Activated T-cell treated with anti-CD3 and anti-CD28 coated beads, Interleukin-2, amount 50 U/mL, for 4 hours (primary cell): Measurements from ENCODE around the gene NKD1. TPM values are rescaled to one million over a fixed set of nuclear protein-coding genes. Genes with fewer than 3 reads are reported as not detected.

Experiments
- ATAC-seq, 2 donors: fragments of 200-7000 bp; cut with Tn5 transposase; one replicate each; pipeline ENCODE4 v1.10.0; 2021
- DNase-seq: peaks from one replicate; pipeline ENCODE4 v3.0.0-alpha.2; 2020
- H3K27me3 Mint-ChIP-seq: one replicate; pipeline ENCODE4 v1.8.0; 2021; ENCODE audit warnings: low read depth, mixed read lengths
- H3K36me3 Mint-ChIP-seq: one replicate; pipeline ENCODE4 v1.8.0; 2022; ENCODE audit warnings: mixed read lengths; ENCODE audit not compliant: insufficient read depth
- H3K4me1 Mint-ChIP-seq: one replicate; pipeline ENCODE4 v1.8.0; 2021; ENCODE audit warnings: low read depth, mixed read lengths
- H3K4me3 Mint-ChIP-seq: one replicate; pipeline ENCODE4 v1.8.0; 2021; ENCODE audit warnings: mild to moderate bottlenecking, moderate library complexity, mixed read lengths
- H3K9me3 Mint-ChIP-seq: one replicate; pipeline ENCODE4 v1.8.0; 2021; ENCODE audit warnings: mixed read lengths
- total RNA-seq, 3 donors: library from RNA; stranded (reverse); gene quantifications; one replicate each; pipeline ENCODE4 v1.2.1, GENCODE V29; 2021

The NKD1 gene
- total RNA-seq, 3 donors from 2014 or later, result 1.2 to 2.8 (median 1.6) TPM

DNA sequence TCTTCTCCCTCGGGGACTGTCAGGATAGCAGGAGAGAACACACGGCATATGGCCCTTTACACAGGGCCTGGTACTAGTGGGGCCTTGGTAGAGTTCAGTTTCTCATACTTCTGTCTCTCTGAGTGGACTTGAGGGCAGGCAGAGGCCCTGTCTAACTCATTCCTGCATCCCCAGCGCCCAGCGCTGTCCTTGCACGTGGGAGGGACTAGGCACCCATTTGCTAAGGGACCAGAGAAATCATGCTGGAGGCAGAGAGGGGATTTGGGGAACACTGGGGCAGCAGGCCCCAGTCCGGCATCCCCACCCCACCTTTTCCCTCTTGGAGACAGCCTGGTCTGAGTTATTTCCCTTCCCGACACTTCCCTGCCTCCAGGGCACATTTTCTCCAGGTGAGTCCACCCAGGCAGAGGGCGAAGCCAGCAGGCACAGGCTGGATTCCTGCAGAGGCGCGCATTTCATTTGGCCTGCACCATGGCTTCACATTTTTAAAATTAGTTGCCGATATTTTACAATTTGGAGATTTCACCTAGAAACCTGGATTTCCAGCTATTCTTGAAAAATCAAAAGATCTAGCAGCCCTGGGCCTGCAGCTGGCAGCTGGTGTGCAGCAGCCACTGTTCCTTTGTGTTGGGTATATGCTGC lies 9.7 kb upstream of the NKD1 start:
- no peaks in the 10 kb centered on the region for H3K36me3 Mint-ChIP-seq
- H3K27me3 Mint-ChIP-seq, result no peaks in the 10 kb centered on the region
- ATAC-seq (no peak), DNase-seq (no peak)
- no peak overlapping the region for H3K4me3 Mint-ChIP-seq
- no peaks in the 10 kb centered on the region for H3K4me1 Mint-ChIP-seq
- peaks cover 5% of the 10 kb centered on the region for H3K9me3 Mint-ChIP-seq

DNA sequence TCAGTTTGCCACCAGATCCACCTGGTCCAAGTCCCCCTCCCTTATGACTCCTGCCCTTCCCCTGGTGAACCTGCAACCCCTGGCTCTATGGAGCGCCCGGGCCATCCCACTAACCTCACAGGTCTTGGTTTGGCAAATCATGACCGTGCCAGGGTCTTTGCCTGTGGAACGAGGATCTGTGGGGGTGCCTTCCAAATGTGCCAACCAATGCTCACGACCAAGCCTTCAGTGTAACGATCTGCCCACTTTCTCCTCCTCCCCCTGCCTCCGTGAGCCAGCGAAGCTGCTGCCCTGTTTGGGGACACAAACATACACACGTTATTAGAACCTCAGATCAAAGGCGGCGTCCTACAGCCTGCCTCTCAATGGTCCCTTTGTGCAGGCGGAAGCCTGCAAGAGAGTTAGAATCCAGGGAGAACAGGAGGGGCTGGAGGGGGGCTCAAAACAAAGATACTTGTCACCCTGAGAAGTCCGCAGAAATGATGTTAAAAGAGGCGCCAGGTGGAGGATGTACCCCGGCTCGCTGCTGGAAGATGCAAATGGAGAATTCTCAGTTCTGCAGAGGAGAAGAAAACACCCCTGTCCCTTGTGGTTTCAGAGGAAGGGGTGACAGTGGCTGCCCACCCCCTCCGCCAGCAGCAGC lies 9.0 kb upstream of the NKD1 start:
- Mint-ChIP-seq H3K27me3 (no peaks in the 10 kb centered on the region), H3K36me3 (no peaks in the 10 kb centered on the region), H3K4me1 (no peaks in the 10 kb centered on the region), H3K4me3 (no peak overlapping the region), H3K9me3 (peaks cover 9% of the 10 kb centered on the region)
- no peak for DNase-seq
- ATAC-seq, result no peak

DNA sequence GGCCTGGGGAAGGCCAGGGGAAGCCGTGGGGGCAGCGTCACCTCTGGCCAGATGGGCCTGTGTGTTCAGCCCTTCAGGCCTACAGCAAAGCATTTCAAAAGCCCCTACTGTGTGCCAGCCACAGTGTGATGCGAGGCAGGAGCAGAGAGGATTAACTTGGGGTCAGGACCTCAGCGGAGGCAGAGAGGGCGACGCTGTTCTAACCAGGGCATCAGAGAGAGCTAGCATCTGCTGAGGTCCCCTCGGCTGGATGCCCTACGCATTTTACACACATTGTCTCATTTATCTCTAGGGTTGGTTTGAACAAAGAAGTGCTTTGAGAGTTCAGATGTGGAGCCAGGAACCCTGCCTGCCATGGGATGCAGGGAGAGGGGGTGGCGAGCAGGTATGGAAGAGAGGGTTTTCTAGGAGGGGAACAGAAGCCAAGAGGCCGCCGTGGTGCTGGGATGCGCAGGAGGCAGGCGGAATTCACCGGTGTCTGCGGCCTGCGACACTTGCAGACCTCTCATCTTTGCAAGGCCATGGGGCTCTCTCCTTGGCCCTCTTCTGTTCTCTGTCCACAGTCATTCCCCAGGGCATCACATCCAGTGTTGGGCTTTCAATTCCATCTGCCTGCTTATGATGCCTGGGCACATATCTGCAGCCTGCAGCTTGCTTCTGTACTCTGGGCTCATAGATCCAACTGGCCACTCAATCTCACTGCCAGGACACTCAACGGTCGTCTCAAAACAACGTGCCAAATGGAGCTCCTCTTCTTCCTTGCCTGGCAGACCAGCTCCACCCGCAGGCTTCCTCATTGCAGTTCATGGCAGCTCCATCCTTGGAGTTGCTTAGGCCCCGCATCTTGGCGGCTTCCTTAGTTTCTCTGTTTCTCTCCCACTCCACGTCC lies 8.1 kb upstream of the NKD1 start:
- H3K4me3 Mint-ChIP-seq, result no peak overlapping the region
- H3K9me3 Mint-ChIP-seq, result peaks cover 9% of the 10 kb centered on the region
- ATAC-seq (no peak), DNase-seq (no peak)
- no peaks in the 10 kb centered on the region for H3K36me3 Mint-ChIP-seq
- H3K4me1 Mint-ChIP-seq, result no peaks in the 10 kb centered on the region
- no peaks in the 10 kb centered on the region for H3K27me3 Mint-ChIP-seq

DNA sequence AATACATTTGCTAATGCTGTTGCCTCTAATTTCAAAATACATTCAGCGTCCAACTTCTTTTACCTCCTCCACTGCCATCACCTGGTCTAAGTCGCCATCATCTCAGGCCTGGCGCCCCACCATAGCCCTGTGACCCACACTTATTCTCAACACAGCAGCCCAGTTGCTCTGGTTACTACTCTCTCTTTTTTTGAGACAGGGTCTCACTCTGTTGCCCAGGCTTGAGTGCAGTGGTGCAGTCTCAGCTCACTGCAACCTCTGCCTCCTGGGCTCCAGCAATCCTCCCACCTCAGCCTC lies 7.5 kb upstream of the NKD1 start:
- Mint-ChIP-seq H3K27me3 (no peaks in the 10 kb centered on the region), H3K4me1 (no peaks in the 10 kb centered on the region), H3K36me3 (no peaks in the 10 kb centered on the region), H3K4me3 (no peak overlapping the region), H3K9me3 (peaks cover 9% of the 10 kb centered on the region)
- no peak for DNase-seq
- no peak for ATAC-seq

DNA sequence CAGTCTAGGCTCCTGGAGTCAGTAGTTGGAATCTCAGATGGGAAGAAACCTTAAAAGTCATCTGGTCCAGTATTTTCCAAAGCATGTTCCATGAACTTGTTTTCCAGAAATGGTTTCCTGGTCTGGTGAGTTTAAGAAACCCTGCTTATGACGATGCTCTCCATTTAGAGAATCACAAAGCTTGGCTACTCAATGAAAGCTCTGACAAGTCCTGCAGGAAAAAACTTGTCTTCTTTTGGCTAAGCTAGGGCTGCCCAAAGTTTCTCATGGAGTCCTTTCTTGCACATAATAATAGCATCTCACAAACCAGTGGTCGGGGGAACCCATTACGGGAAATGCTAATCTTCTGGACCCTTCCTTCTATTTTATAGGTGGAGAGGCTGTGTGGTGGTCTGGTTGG lies 5.5 kb upstream of the NKD1 start:
- Mint-ChIP-seq H3K4me1 (peaks cover 10% of the 10 kb centered on the region), H3K4me3 (no peak overlapping the region), H3K36me3 (no peaks in the 10 kb centered on the region), H3K9me3 (peaks cover 9% of the 10 kb centered on the region), H3K27me3 (no peaks in the 10 kb centered on the region)
- DNase-seq, result no peak
- no peak for ATAC-seq

DNA sequence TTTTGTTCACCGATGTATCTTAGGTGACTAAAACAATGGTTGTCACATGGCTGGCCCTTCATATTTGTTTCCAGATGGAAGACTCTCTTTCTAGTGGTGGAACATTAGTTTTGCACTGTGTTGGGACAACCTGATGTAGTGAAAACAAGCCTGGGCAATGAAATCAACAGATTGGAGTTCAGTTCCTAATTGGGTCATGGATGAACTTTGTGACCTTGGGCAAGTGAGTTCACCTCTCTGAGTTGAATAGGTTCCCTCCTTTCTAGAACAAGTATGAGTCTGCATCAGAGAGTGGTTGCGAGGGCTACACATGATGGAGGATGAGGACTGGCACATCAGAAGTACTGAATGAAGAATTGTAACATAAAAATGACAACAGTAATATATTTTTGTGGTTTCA lies 2.1 kb upstream of the NKD1 start:
- peaks cover 2% of the 10 kb centered on the region for H3K27me3 Mint-ChIP-seq
- H3K36me3 Mint-ChIP-seq, result no peaks in the 10 kb centered on the region
- ATAC-seq (no peak), DNase-seq (no peak)
- peaks cover 9% of the 10 kb centered on the region for H3K9me3 Mint-ChIP-seq
- peaks cover 23% of the 10 kb centered on the region for H3K4me1 Mint-ChIP-seq
- no peak overlapping the region for H3K4me3 Mint-ChIP-seq

DNA sequence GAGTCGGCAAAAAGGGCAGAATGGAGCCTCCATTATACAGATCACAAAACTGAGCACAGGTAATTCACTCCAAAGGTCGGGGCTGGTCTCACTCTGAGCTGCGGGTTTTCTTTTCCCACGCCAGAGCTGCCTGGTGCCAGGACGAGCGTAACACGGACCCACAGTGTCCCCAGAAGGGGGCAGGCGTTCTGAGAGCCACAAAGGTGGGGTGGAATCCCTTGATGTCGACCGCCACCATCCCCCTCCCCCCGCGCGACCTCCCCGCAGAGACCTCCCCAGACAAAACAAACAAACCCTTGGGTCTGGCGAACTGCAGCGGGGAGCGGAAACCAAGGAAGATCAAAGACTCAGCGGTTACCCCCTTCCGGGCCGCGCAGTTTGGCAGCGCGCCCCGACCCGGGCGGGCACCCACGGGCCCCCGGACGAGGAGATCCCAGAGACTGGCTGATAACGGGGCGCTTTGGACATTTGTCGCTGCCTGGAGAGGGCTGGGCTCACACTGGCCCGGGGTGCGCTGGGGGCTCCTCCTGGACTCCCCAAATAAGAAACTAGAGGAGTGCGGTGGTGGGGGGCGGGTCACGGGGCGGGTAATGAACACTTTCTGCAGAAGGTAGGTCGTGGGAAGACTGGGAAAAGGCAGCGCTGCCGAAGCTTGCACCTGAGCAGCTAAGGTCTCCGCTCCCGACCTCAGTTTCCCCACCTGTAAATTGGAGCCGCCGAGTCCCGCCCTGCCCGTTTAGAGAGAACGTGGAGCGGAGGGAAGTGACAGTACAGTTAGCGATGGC lies 664 bp upstream of the NKD1 start:
- peak overlapping the region; percentile 86 for H3K4me3 Mint-ChIP-seq
- H3K27me3 Mint-ChIP-seq, result peaks cover 2% of the 10 kb centered on the region
- DNase-seq (peak; percentile 64), ATAC-seq (peak; percentile 60 to 63)
- H3K4me1 Mint-ChIP-seq, result peaks cover 23% of the 10 kb centered on the region
- H3K36me3 Mint-ChIP-seq, result no peaks in the 10 kb centered on the region
- peaks cover 9% of the 10 kb centered on the region for H3K9me3 Mint-ChIP-seq

DNA sequence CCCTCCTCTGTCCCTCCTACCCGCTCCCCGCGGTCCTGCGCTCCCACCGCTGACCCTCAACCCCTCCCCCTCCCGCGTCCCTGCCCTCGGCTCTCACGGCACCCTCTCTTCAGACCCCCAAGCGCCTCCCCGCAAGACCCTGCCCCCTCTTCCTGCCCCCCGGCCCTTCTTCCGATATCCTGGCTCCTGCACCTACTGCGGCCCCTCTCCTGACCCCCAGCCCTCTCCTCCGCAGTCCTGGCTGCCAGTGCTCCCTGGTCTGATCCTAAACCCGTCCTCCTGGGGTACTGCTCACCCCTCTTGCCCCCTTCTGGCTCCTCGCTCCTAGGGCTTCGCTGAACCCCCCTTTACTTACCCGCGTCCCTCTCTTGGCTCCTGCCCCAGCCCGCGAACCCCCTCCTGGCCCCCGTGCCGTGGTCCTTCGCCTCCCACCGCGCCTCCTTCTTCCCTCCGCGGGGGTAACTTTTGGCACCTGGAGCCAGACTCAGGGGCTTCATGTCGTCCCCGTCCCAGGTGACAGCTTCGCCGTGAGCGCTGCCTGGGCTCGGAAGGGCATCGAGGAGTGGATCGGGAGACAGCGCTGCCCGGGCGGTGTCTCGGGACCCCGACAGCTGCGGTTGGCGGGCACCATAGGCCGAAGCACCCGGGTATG lies 839 bp downstream of the NKD1 start:
- Mint-ChIP-seq H3K36me3 (peaks cover 2% of the 10 kb centered on the region), H3K4me3 (peak overlapping the region; percentile 73), H3K9me3 (no peaks in the 10 kb centered on the region), H3K4me1 (peaks cover 23% of the 10 kb centered on the region), H3K27me3 (peaks cover 2% of the 10 kb centered on the region)
- DNase-seq (no peak), ATAC-seq (no peak)

DNA sequence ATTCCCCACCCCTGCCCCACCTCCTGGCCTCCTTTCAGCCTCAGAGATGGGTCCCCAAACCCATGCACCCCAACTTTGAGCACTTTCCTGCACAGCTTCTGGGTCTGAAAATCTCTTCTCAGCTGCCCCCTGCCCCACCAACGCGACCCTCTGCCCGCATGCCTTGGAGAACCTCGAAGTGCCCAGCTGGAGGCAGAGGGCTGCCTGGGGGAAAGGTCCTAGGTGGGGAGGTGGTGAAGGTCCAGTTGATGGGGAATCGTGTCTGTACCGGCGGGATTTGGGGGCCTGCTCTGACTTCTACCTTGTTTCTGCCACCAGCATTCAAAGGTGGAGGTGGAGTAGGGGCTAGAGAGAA lies 1.3 kb downstream of the NKD1 start:
- no peaks in the 10 kb centered on the region for H3K9me3 Mint-ChIP-seq
- H3K27me3 Mint-ChIP-seq, result peaks cover 2% of the 10 kb centered on the region
- peaks cover 4% of the 10 kb centered on the region for H3K36me3 Mint-ChIP-seq
- H3K4me1 Mint-ChIP-seq, result peaks cover 25% of the 10 kb centered on the region
- peak overlapping the region; percentile 73 for H3K4me3 Mint-ChIP-seq
- ATAC-seq, result no peak
- no peak for DNase-seq

DNA sequence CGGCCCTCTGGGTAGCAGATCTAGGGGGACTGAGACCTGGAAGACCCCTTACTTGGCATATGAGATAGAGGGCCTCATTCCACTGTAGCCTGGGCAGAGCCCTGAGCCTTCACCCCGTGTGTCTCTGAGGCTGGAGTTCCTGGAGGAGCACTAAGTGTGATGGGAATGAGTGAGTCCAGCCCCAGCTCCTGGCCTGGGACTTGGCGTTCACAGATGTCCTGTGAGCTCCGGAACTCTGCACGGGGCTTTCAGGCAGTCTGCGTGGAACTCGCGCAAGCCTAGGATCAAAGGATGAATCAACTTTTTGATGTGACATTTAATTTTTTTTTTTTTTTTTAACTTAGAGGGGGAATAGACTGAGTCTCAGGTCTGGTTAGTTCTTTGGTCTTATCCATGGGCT lies 1.8 kb downstream of the NKD1 start:
- Mint-ChIP-seq H3K9me3 (no peaks in the 10 kb centered on the region), H3K27me3 (peaks cover 2% of the 10 kb centered on the region), H3K4me3 (peak overlapping the region; percentile 73), H3K4me1 (peaks cover 25% of the 10 kb centered on the region), H3K36me3 (peaks cover 4% of the 10 kb centered on the region)
- DNase-seq (peak; percentile 20), ATAC-seq (no peak)

DNA sequence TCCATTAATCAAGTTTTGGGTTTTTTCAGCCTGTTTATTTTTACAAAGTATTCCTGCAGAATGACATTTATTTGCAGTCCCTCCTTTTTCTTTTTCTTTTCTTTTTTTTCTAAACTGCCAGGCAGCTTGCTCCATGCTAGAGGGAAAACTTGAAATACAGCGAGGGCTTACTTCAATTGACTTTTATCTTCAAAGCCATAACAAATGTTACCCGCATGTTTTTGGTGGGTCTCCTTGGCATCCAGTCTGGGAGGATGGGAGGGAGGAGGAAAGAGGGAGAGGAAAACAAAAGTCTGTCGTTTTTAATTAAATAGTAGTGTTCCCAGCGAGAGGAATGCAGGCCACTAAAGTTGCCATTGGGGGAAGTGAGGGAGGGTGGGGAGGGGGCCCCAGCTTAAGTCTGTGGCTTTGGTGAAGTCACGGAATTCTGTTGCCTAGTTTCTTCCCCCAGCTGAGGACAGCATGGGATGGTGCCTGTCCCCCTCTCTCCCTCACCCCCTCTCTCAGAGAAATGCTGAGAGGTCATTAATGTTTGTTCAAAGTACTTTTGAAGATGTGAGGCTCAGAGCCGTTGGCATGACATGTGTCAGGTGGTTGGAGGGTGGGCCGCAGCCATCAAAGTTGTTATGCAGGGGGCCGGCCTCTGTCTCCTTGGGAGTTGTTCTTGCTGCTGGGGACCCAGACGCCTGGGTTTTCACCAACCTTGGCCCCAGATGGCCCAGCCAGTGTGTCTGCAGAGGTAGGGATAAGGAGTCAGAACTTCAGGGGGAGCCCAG lies 2.9 kb downstream of the NKD1 start:
- Mint-ChIP-seq H3K27me3 (peaks cover 2% of the 10 kb centered on the region), H3K9me3 (no peaks in the 10 kb centered on the region), H3K4me3 (no peak overlapping the region), H3K36me3 (peaks cover 4% of the 10 kb centered on the region), H3K4me1 (peaks cover 23% of the 10 kb centered on the region)
- ATAC-seq, result no peak
- no peak for DNase-seq

DNA sequence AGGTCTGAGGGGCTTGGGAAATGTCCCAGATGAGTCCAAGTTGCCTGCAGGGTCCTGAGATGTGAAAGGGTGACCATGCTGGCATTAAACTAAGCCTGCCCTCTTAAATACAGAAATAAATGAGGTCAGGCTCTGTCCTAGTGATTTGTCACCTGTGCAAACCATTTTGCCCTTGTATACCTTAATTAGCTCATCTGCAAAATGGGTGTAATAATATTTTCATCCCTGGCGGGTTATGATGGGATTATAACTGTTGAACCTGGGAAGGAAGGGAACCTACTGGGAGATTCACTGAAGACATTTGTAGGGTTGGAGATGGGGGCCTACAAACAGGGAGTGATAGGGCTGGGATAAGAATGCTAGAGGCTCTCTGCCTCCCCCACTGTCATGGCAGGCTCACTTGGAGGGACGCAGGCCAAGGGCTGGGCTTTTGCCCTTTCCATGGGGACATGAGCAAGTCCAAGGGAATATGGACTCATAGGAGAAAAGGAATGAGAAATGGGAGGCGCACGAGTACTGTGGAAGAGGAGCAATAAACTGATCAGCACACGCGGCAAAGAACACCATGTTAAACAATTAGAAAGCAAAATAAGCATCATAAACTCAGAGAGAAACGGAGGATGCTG lies 4.4 kb downstream of the NKD1 start:
- Mint-ChIP-seq H3K27me3 (peaks cover 2% of the 10 kb centered on the region), H3K9me3 (no peaks in the 10 kb centered on the region), H3K36me3 (peaks cover 14% of the 10 kb centered on the region), H3K4me1 (peaks cover 15% of the 10 kb centered on the region), H3K4me3 (no peak overlapping the region)
- DNase-seq, result no peak
- no peak for ATAC-seq

DNA sequence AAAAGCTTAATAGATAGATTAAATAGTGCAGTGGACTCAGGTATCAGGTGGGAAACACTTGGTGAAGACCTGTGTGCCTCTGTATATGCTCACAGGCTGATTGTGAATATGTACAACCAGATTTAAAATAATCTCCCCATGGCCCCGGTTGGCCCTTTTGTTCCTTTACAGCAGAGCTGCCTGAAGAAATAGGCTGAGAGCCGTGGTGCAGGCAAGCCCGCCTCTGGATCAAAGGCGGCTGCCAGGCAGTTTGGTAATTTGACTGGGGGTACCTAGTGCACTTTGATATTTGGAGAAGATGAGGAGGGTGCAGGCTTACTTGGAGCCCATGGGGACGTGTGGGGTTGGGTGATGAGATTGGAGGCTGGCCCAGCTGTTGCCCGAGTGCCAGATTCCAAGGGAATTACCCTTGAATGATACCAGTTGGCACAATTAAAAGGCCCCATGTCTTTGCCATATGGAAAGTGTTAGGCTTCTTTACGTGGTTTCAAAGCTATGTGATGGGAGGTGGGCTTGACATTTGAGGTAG lies 5.0 kb downstream of the NKD1 start:
- DNase-seq (no peak), ATAC-seq (no peak)
- no peak overlapping the region for H3K4me3 Mint-ChIP-seq
- peaks cover 2% of the 10 kb centered on the region for H3K27me3 Mint-ChIP-seq
- H3K4me1 Mint-ChIP-seq, result peaks cover 15% of the 10 kb centered on the region
- H3K9me3 Mint-ChIP-seq, result no peaks in the 10 kb centered on the region
- peaks cover 15% of the 10 kb centered on the region for H3K36me3 Mint-ChIP-seq
